HG03457 (cell line): ENCODE measurements around the gene CFC1B.
"Not testable (repeated sequence)": the region's sequence is repeated elsewhere in the genome, so short reads cannot be mapped to it uniquely, and the experiment has no call there.

ENCODE experiments used
- ATAC-seq: cut with Tn5 transposase; IDR thresholded peaks from one replicate; pipeline ENCODE4 v1.9.1; 2021; ENCODE audit warnings: moderate number of reproducible peaks; ENCODE audit not compliant: unreplicated experiment

CFC1B gene

DNA sequence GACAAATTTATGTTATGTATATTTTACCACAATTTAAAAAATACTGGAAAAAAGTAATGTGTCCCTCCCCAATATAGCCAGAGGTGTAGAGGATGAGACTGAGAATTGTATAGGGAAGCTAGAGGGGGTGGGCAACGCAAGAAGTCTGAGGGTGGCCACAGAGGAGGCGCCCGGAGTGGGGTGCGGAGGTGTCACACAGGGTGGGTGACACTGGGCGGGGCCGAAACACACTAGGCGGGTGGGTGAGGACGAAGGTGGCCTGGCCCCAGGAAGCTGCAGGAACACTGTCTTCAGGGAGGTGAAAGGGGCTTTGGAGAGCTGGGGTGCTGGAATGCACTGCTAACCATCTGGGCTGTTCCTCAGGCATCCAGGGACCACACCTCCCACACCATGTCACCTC is 35.4 kb downstream of the CFC1B start:
- not testable (repeated sequence) for ATAC-seq

DNA sequence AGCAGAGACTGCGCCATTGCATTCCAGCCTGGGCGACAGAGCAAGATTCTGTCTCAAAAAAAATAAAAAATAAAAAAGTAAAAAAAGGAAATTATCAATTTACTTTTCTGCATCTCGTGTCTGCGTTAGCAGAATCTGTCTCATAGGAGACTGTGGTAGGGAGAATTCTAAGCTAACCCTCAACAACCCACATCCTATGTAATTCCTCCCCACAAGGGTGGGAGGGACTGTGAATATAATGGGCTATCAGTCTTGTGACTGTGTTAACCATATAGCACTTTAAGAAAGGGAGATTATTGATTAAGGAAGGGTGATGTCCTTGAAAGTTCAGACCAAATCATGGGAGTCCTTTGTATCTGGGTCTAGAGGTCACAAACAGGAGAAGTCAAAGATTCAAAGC is 45.1 kb downstream of the CFC1B start:
- ATAC-seq: not testable (repeated sequence)

DNA sequence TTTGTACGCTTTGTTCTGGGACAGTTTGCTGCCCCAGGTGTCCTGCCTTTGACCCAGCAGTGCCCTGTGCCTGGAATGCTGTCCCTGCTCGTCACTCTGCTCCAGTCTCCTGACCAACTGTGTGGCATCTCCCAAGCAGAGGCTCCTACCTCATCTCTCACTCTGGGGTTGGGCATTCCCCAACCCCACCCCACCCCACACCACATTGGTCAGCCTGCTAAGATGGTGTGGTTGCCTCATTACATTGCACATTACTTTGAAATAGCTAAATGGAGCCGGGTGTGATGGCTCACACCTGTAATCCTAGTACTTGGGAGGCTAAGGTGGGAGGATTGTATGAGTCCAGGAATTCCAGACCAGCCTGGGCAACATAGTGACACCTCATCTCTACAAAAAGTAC is 50.9 kb downstream of the CFC1B start:
- ATAC-seq: not testable (repeated sequence)

DNA sequence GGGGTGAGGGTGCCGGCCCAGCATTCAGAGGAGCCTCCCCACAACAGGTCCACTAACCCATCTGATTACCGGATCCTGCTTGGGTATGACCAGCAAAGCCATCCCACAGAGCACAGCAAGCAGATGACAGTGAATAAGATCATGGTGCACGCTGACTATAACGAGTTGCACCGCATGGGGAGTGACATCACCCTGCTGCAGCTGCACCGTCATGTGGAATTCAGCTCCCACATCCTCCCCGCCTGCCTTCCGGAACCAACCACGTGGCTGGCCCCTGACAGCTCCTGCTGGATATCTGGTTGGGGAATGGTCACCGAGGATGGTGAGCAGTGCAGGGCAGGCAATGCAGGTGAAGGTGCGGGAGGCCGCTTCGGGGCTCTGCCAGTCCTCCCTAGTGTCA is 53.2 kb downstream of the CFC1B start:
- ATAC-seq: not testable (repeated sequence)

DNA sequence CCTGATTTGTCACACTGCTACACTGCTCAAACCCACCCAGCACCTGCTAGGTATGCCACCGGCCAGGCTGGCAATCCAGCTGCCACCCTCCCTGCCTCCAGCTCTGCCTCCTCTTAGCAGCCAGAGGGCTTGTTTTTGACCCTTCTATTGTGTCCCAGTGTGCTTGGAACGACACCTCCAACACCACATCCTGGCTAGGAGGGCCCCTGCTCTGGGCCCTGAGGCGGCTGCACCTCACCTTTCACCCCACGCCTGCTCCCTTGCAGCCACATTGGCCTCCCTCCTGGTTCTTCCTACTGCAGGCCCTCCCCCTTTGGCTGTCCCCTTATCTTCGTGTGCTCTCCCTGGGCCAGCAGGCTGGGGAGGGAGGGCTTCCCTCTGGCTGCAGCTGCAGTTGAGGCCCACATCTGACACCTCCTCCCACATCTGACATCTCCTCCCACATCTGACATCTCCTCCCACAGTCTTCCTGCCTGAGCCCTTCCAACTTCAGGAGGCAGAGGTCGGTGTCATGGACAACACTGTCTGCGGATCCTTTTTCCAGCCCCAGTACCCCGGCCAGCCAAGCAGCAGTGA is 55.3 kb downstream of the CFC1B start:
- not testable (repeated sequence) for ATAC-seq

DNA sequence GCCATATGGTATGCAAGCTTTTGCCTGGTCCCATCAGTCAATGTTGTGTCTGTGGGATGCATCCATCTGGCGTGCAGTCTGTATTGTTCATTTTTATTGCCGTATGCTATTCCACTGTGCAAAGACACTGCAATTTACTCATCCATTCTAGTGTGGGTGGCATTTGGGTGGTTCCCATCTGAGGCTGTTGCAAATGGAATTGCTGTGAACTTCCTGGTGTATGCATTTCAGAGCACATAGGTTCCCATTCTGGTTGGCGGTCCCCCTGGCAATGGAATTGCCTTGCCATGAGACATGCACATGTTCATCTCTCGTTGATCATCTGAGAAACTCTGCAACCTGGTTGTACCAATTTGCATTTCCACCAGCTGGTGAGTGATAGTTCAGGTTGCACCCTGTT is 56.5 kb downstream of the CFC1B start:
- ATAC-seq: not testable (repeated sequence)
